CD4-positive, alpha-beta T cell treated with Interleukin-10 for 1 hour (primary cell): Measurements from ENCODE around the gene FAM174B.

ENCODE experiments used
- DNase-seq: peaks from one replicate; pipeline ENCODE4 v3.0.0-alpha.2; 2020

FAM174B gene

GRCh38 chr15:92664178-92664900 lies 8.8 kb upstream of the FAM174B start:
- no peak for DNase-seq

- DNase-seq = no peak
Measured at GRCh38 chr15:92663250-92663951, 7.8 kb upstream of the FAM174B start.

GRCh38 chr15:92662762-92663161 lies 7.2 kb upstream of the FAM174B start:
- no peak for DNase-seq

GRCh38 chr15:92661956-92662355 lies 6.4 kb upstream of the FAM174B start:
- no peak for DNase-seq

- DNase-seq = no peak
Measured at GRCh38 chr15:92661069-92661468, 5.5 kb upstream of the FAM174B start.

- DNase-seq = no peak
Measured at GRCh38 chr15:92657486-92657885, 1.9 kb upstream of the FAM174B start.

- no peak for DNase-seq
Measured at GRCh38 chr15:92656089-92656488, 514 bp upstream of the FAM174B start.

GRCh38 chr15:92654662-92655061 lies 913 bp downstream of the FAM174B start:
- DNase-seq = no peak

- no peak for DNase-seq
Measured at GRCh38 chr15:92653836-92654539, 1.6 kb downstream of the FAM174B start.

- no peak for DNase-seq
Measured at GRCh38 chr15:92653366-92653765, 2.2 kb downstream of the FAM174B start.

GRCh38 chr15:92652576-92652966 lies 3.0 kb downstream of the FAM174B start:
- no peak for DNase-seq

- DNase-seq = no peak
Measured at GRCh38 chr15:92651877-92652575, 3.5 kb downstream of the FAM174B start.

GRCh38 chr15:92650966-92651365 lies 4.6 kb downstream of the FAM174B start:
- no peak for DNase-seq

GRCh38 chr15:92650256-92650655 lies 5.3 kb downstream of the FAM174B start:
- DNase-seq = no peak

- no peak for DNase-seq
Measured at GRCh38 chr15:92648190-92648875, 7.2 kb downstream of the FAM174B start.

GRCh38 chr15:92647467-92648163 lies 8.0 kb downstream of the FAM174B start:
- DNase-seq = no peak

GRCh38 chr15:92646216-92646615 lies 9.4 kb downstream of the FAM174B start:
- no peak for DNase-seq

- no peak for DNase-seq
Measured at GRCh38 chr15:92645731-92646130, 9.8 kb downstream of the FAM174B start.

GRCh38 chr15:92645051-92645631 lies 10.4 kb downstream of the FAM174B start:
- DNase-seq = no peak

- no peak for DNase-seq
Measured at GRCh38 chr15:92643849-92644815, 11.4 kb downstream of the FAM174B start.
